K562 (cell line): ENCODE results near the gene KLC3. TPM values are rescaled to one million over a fixed set of nuclear protein-coding genes. Genes with fewer than 3 reads are reported as not detected.

Source experiments
- BCL6 ChIP-seq: fragments of 250-450 bp; sonication (Bioruptor Pico); IDR thresholded peaks from 2 replicates; pipeline ENCODE4 v1.4.0; 2020
- BCOR ChIP-seq: fragments of 450-650 bp; IDR thresholded peaks from 2 replicates; pipeline ENCODE4 v1.6.1; 2016
- BRD4 ChIP-seq: fragments of 200-600 bp; sonication (generic); IDR thresholded peaks from 2 replicates; pipeline ENCODE4 v1.6.1; 2017; ENCODE audit warnings: inconsistent platforms
- CBX2 ChIP-seq: fragments of 200-600 bp; sonication (generic); IDR thresholded peaks from one replicate; pipeline ENCODE4 v1.6.1; 2012; ENCODE audit warnings: mild to moderate bottlenecking, low read length, inconsistent platforms; ENCODE audit not compliant: insufficient read depth, poor library complexity, severe bottlenecking
- CBX8 ChIP-seq: fragments of 200-600 bp; sonication (generic); IDR thresholded peaks from 2 replicates; pipeline ENCODE4 v1.6.1; 2012; ENCODE audit warnings: borderline replicate concordance, mixed run types, low read depth, mild to moderate bottlenecking, moderate library complexity, mixed read lengths, low read length, control low read depth, inconsistent platforms; ENCODE audit not compliant: poor library complexity, severe bottlenecking; ENCODE audit errors: extremely low read depth
- CC2D1A ChIP-seq: fragments of 450-650 bp; IDR thresholded peaks from 2 replicates; pipeline ENCODE4 v1.6.1; 2017; ENCODE audit warnings: mild to moderate bottlenecking
- DACH1 ChIP-seq: fragments of 450-650 bp; IDR thresholded peaks from 2 replicates; pipeline ENCODE4 v1.6.1; 2018; ENCODE audit not compliant: partially characterized antibody
- EWSR1 ChIP-seq: fragments of 450-650 bp; IDR thresholded peaks from 2 replicates; pipeline ENCODE4 v1.6.1; 2018; ENCODE audit warnings: borderline replicate concordance, mild to moderate bottlenecking, low read depth, moderate library complexity; ENCODE audit not compliant: partially characterized antibody
- KHSRP ChIP-seq: fragments of 450-650 bp; IDR thresholded peaks from 2 replicates; pipeline ENCODE4 v1.6.1; 2017
- MAFF ChIP-seq: IDR thresholded peaks from 2 replicates; pipeline ENCODE4 v1.6.1; 2012; ENCODE audit warnings: low read length, improper control_type of control experiment
- MNT ChIP-seq, 2 experiments: fragments of 450-650 bp; conservative IDR thresholded peaks; 2 replicates each; pipeline ENCODE4 v1.6.1; 2017; ENCODE audit warnings: mild to moderate bottlenecking in 2 of 2, moderate library complexity in 2 of 2
- NR2C2 ChIP-seq, 2 experiments: fragments of 200-800 bp in 1 of 2; sonication (Bioruptor generic) in 1 of 2; sonication (generic) in 1 of 2; formaldehyde crosslinking in 1 of 2; IDR thresholded peaks; 2 replicates each; pipeline versions ENCODE4 v1.6.1 to v1.8.0; 2016 to 2022; ENCODE audit warnings: mild to moderate bottlenecking in 1 of 2, missing compliant biosample characterization in 1 of 2, missing genetic modification characterization in 1 of 2, missing genetic modification reagents in 1 of 2
- PTBP1 ChIP-seq: fragments of 200-400 bp; formaldehyde crosslinking; IDR thresholded peaks from 2 replicates; pipeline ENCODE4 v1.6.1; 2017; ENCODE audit warnings: low read depth, low read length
- RAD21 ChIP-seq, 2 experiments: fragments of 250-450 bp in 1 of 2; fragments of 450-650 bp in 1 of 2; sonication (Bioruptor Pico) in 1 of 2; formaldehyde crosslinking in 1 of 2; IDR thresholded peaks in 1 of 2; conservative IDR thresholded peaks in 1 of 2; 2 replicates each; pipeline versions ENCODE4 v1.4.0 to v1.8.0; 2020 to 2022; ENCODE audit warnings: mild to moderate bottlenecking in 2 of 2, moderate library complexity in 1 of 2
- TEAD1 ChIP-seq, 2 experiments: fragments of 450-650 bp in 1 of 2; sonication (generic) in 1 of 2; formaldehyde crosslinking; IDR thresholded peaks; 2 replicates each; pipeline versions ENCODE4 v1.4.0 to v1.8.0; 2020 to 2022; ENCODE audit warnings: mild to moderate bottlenecking in 2 of 2, missing genetic modification reagents in 1 of 2
- ZC3H8 ChIP-seq: fragments of 450-650 bp; IDR thresholded peaks from 2 replicates; pipeline ENCODE4 v1.6.1; 2017
- ZFX ChIP-seq: sonication (generic); formaldehyde crosslinking; IDR thresholded peaks from 2 replicates; pipeline ENCODE4 v1.8.0; 2022; ENCODE audit warnings: mild to moderate bottlenecking, missing genetic modification reagents, moderate library complexity
- ZNF143 ChIP-seq: sonication (generic); formaldehyde crosslinking; IDR thresholded peaks from 2 replicates; pipeline ENCODE4 v1.9.0; 2022; ENCODE audit warnings: mild to moderate bottlenecking, missing genetic modification reagents
- ZNF184 ChIP-seq: sonication (generic); formaldehyde crosslinking; IDR thresholded peaks from 2 replicates; pipeline ENCODE4 v1.5.0; 2020; ENCODE audit warnings: missing genetic modification reagents
- ZNF407 ChIP-seq: fragments of 450-650 bp; IDR thresholded peaks from 2 replicates; pipeline ENCODE4 v1.6.1; 2016; ENCODE audit warnings: low read depth
- polyA plus RNA-seq, 8 experiments: library from polyadenylated mRNA; depleted of rRNA in 4 of 8; stranded (reverse) in 5 of 8; unstranded in 3 of 8; fragments of >200 nt; fragmentation: Nextera tagmentation in 2 of 8; fragmentation: Illumina TruSeq in 1 of 8; extraction: Ambion mirVana in 2 of 8; extraction: Trizol in 1 of 8; gene quantifications; 2 replicates each; pipeline versions ENCODE4 v1.2.1 to v1.2.3, GENCODE V29; 2011 to 2014; ENCODE audit warnings: inconsistent platforms in 1 of 8, missing spikeins in 1 of 8
- total RNA-seq, 7 experiments: library from RNA; depleted of rRNA in 6 of 7; stranded (reverse); fragments of >200 nt in 6 of 7; fragmentation: Illumina TruSeq in 2 of 7; extraction: Trizol in 2 of 7; gene quantifications; 2 replicates each; pipeline versions ENCODE4 v1.2.1 to v1.2.3, GENCODE V29; 2011 to 2021; ENCODE audit warnings: low replicate concordance in 1 of 7

KLC3 gene
- total and polyA plus RNA-seq, 9 of the 15 experiments (the other 6 are each of a cell fraction or from before 2014, with no cell fraction given), result 0.03 to 1.2 (median 0.59) TPM; not detected in 3

- TF ChIP-seq ZNF407, result no peak
- no peak for TF ChIP-seq RAD21 (CRISPR knock-in tag; conservative IDR thresholded peaks at IDR 0.05 in 1 of 2, IDR thresholded peaks at IDR 0.05 in 1 of 2)
- no peak for TF ChIP-seq CBX2
- TF ChIP-seq ZC3H8, result no peak
- no peak for TF ChIP-seq BCL6 (CRISPR knock-in tag)
- no peak for TF ChIP-seq CBX8
- TF ChIP-seq ZNF143 (CRISPR knock-in tag), result no peak
- TF ChIP-seq EWSR1, result no peak
- no peak for TF ChIP-seq KHSRP
- TF ChIP-seq BCOR, result peak; percentile 95
- TF ChIP-seq MNT (conservative IDR thresholded peaks at IDR 0.05), result no peak
- TF ChIP-seq TEAD1 (CRISPR knock-in tag; IDR thresholded peaks at IDR 0.05), result no peak
- no peak for TF ChIP-seq BRD4
- TF ChIP-seq NR2C2 (CRISPR knock-in tag; IDR thresholded peaks at IDR 0.05), result no peak
- no peak for TF ChIP-seq NR2C2 (tag; IDR thresholded peaks at IDR 0.05)
- TF ChIP-seq ZFX (CRISPR knock-in tag), result no peak
- no peak for TF ChIP-seq CC2D1A
- no peak for TF ChIP-seq ZNF184 (CRISPR knock-in tag)
- TF ChIP-seq MAFF, result peak; percentile 42
- no peak for TF ChIP-seq DACH1
- peak; percentile 75; the same call in 1 of the 2 replicates for TF ChIP-seq PTBP1
Measured at GRCh38 chr19:45356760-45357444, 16.4 kb downstream of the KLC3 start (continued).
